OCI-LY1 (cell line): ENCODE data around the gene CHN2.

Experiments used
- EZH2 ChIP-seq: fragments of 200-600 bp; sonication (generic), shearing (Covaris generic); IDR thresholded peaks from 2 replicates; pipeline ENCODE4 v1.8.0; 2017; ENCODE audit warnings: borderline replicate concordance, mixed run types, mild to moderate bottlenecking, antibody characterized with exemption, low read length, moderate library complexity, mixed read lengths
- TF ChIP-seq, protein P1 (sequence below): fragments of 200-600 bp; sonication (generic), shearing (Covaris generic); IDR thresholded peaks from 2 replicates; pipeline ENCODE4 v1.5.1; 2017; ENCODE audit warnings: mild to moderate bottlenecking, antibody characterized with exemption, low read length, moderate library complexity, mixed read lengths

DNA sequence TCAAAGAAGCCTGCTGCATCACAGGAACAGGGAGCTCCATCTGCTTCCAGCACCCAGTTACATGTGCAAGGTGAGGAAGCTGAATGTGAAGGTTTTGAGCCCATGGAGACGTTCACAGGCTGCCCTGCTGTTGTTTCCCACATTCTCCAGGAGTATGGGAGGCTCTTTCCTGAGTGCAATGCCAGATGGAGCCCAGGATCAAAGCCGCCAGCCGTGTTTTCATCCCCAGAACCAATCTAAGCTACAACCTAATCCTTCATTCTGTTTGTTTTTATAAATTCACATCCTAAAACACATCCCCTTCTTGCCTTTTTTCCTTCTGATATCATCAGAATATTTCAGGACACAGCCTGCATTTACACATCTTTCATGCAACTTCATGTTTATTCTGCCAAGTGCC lies 270.2 kb downstream of the CHN2 start:
- TF ChIP-seq EZH2 = no peak
- TF ChIP-seq, protein P1, sequence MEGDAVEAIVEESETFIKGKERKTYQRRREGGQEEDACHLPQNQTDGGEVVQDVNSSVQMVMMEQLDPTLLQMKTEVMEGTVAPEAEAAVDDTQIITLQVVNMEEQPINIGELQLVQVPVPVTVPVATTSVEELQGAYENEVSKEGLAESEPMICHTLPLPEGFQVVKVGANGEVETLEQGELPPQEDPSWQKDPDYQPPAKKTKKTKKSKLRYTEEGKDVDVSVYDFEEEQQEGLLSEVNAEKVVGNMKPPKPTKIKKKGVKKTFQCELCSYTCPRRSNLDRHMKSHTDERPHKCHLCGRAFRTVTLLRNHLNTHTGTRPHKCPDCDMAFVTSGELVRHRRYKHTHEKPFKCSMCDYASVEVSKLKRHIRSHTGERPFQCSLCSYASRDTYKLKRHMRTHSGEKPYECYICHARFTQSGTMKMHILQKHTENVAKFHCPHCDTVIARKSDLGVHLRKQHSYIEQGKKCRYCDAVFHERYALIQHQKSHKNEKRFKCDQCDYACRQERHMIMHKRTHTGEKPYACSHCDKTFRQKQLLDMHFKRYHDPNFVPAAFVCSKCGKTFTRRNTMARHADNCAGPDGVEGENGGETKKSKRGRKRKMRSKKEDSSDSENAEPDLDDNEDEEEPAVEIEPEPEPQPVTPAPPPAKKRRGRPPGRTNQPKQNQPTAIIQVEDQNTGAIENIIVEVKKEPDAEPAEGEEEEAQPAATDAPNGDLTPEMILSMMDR = no peak
